Skin of body (tissue), 2 donors: Measurements from ENCODE around the gene MAP4K5. TPM values are rescaled to one million over a fixed set of nuclear protein-coding genes. Genes with fewer than 3 reads are reported as not detected.
"Not testable (repeated sequence)": the region's sequence is repeated elsewhere in the genome, so short reads cannot be mapped to it uniquely, and the experiment has no call there.

Experiments used
- DNase-seq: peaks from one replicate; lab custom pipeline; 2025; lab: John Stamatoyannopoulos, UW
- total RNA-seq: library from RNA; depleted of rRNA; stranded (reverse); fragments of >200 nt; gene quantifications from one replicate; pipeline ENCODE4 v1.2.3, GENCODE V29; 2014

Gene MAP4K5
- 87.0 TPM for total RNA-seq

GRCh38 chr14:50532502-50533240 lies at the start of gene MAP4K5:
MAP4K5 (minus strand) TSS chr14:50532569; CDS start chr14:50532049, 520 bp downstream.
- DNase-seq, result peak; percentile 86

GRCh38 chr14:50578433-50578832 lies 46.1 kb upstream of the MAP4K5 start:
- no peak for DNase-seq

- no peak for DNase-seq
These were observed 45.6 kb upstream of the MAP4K5 start for GRCh38 chr14:50577982-50578381.

- DNase-seq, result no peak
These were observed 43.4 kb upstream of the MAP4K5 start for GRCh38 chr14:50575769-50576168.

- no peak for DNase-seq
These were observed 41.5 kb upstream of the MAP4K5 start for GRCh38 chr14:50573862-50574261.

GRCh38 chr14:50569714-50570274 lies 37.4 kb upstream of the MAP4K5 start:
- DNase-seq, result no peak

- DNase-seq, result no peak
These were observed 30.5 kb upstream of the MAP4K5 start for GRCh38 chr14:50562841-50563240.

GRCh38 chr14:50560931-50561285 lies 28.5 kb upstream of the MAP4K5 start:
- peak; percentile 42 for DNase-seq

- DNase-seq, result peak; percentile 79
These were observed 27.9 kb upstream of the MAP4K5 start, which contains the start of gene ATL1 for GRCh38 chr14:50559990-50560930. ATL1 (plus strand) TSS chr14:50560145; CDS start chr14:50560266, 121 bp downstream.

GRCh38 chr14:50552796-50553195 lies 20.4 kb upstream of the MAP4K5 start:
- not testable (repeated sequence) for DNase-seq

- no peak for DNase-seq
These were observed 19.5 kb upstream of the MAP4K5 start for GRCh38 chr14:50551877-50552276.

GRCh38 chr14:50550294-50550693 lies 17.9 kb upstream of the MAP4K5 start:
- no peak for DNase-seq

GRCh38 chr14:50545618-50546017 lies 13.2 kb upstream of the MAP4K5 start:
- DNase-seq, result no peak

- DNase-seq, result no peak
These were observed 12.5 kb upstream of the MAP4K5 start for GRCh38 chr14:50544911-50545310.

GRCh38 chr14:50542941-50543418 lies 10.6 kb upstream of the MAP4K5 start:
- peak; percentile 31 for DNase-seq

- DNase-seq, result no peak
These were observed 8.8 kb upstream of the MAP4K5 start for GRCh38 chr14:50541159-50541567.

GRCh38 chr14:50539051-50539450 lies 6.7 kb upstream of the MAP4K5 start:
- no peak for DNase-seq

- DNase-seq, result not testable (repeated sequence)
These were observed 5.7 kb upstream of the MAP4K5 start for GRCh38 chr14:50538034-50538433.

GRCh38 chr14:50534997-50535396 lies 2.6 kb upstream of the MAP4K5 start:
- no peak for DNase-seq

- no peak for DNase-seq
These were observed 2.0 kb upstream of the MAP4K5 start for GRCh38 chr14:50534416-50534815.

- peak; percentile 28 for DNase-seq
These were observed 1.4 kb upstream of the MAP4K5 start for GRCh38 chr14:50533806-50534205.

- no peak for DNase-seq
These were observed 904 bp upstream of the MAP4K5 start for GRCh38 chr14:50533241-50533705.
